GM19025 (cell line): ENCODE results near the gene CWC22.
A peak's percentile ranks its signal among the peaks of the same experiment; 100 is the strongest.
"Not testable (repeated sequence)": the region's sequence is repeated elsewhere in the genome, so short reads cannot be mapped to it uniquely, and the experiment has no call there.

Experiments used
- ATAC-seq: cut with Tn5 transposase; IDR thresholded peaks from one replicate; pipeline ENCODE4 v1.9.1; 2021; ENCODE audit warnings: mild to moderate bottlenecking, low read depth, moderate library complexity; ENCODE audit not compliant: unreplicated experiment

Gene CWC22

DNA sequence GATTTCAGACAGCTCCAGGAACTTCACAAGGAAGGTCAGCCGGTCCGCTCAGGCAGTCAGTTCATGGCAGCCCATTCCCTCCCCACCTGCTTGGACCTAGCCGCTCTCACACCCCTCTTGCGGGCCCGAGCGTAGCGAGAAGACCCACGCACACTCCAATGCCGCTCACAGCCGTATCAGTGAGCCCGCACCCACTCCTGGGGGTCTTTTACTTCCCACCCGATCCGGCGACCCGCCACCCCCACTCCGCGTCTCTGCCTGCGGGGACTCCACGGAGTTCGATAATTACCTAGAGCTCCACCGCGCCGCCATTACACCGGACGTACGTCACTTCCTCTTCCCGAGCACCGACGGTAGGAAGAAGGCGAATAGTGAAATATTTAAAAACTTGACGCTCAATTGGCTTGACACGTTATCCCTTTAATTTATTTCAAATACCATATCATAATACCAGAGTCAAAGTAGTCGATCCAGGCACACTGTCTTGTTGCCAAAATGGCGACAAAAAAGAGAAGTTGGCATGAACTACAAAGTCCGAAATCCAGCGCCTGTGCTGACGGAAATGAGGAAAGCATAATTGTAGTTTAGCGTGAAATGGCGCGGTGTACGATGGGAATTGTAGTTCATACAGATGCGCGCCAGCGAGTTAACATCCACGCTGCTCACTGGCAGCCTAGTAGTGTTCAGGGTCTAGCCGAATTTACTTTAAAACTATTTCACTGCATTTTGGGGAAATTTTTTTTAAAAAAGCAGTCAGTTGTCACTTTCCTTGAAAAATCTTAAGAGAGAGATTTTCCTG, at the start of gene CWC22:
CWC22 (minus strand) TSS at position 517 of the 799 bp plus-strand sequence. CDS start 13,956 bp downstream, outside the sequence.
- peak; percentile 97 for ATAC-seq

DNA sequence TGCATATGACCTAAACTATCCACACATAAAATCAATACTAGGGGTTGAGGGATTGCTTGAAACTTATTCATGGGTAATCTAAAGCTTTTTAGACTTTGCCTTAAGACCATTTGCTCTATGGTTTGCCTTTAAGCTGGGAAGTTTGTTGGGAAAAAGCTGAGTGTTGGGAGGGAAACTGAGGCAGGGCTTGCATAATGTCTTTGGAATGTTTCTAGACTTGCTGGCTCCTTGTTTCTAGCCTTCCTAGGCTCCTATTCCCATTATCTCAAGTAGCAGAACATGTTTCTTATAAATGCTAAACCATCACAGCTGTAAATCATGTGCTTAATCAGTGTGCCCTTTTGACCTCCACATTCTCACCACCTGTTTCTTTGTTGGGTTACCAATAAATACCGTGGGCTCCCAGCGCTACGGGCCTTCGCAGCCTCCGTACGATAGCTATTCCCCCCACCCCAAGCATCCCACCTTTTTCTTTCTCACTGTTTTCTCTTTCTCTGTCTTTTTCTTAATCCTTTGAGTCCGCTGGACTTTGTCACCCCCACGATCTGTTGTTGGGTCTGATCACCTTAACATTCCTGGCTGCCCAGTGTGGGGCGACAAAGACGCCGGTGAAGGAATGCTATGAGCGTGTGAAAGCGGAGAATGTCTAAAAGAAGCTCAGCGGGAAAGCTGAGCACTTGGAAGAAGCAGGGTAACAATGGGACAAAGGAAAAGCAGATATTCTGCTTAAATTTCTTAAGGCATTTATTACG, 49.4 kb upstream of the CWC22 start:
- ATAC-seq, result no peak

GRCh38 chr2:180054576-180054975, 47.5 kb upstream of the CWC22 start:
- not testable (repeated sequence) for ATAC-seq

DNA sequence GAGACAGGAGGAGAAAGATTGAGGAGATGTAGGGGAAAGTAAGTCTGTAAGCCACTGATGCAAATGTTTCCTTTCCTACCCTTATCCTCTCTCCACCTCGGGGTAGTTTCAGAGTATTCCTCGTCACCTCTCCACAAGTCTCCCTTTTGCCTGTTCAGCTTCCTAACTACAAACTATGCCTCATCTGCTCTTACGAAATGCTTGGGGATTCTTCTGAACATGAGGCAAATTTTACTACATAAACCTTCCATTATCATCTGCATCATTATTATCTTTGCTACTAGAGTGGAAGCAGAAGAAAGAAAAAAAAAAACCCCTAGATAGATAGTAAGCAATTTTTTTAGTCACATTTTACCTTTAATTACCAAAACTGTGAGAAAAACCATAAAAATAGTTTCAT, 43.1 kb upstream of the CWC22 start:
- no peak for ATAC-seq

GRCh38 chr2:180048251-180048650, 41.2 kb upstream of the CWC22 start:
- no peak for ATAC-seq

DNA sequence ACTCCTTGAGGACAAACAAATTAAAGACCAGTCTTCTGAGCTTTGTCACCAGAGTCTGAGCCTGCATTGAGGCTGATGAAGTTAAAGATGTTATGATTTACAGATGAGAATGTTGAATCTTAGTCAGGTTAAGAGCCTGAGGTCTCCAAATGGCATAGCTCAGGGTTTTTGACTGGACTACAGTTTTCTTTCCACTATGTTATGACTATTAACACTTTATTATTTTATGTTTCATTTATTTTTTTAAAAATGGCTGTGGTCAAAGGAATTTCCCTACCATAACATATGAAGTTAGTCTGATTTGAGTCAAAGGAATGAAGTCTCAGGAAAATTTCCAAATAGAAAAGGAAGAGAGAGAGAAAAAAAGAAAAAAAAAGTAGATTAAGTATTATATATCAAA, 39.7 kb upstream of the CWC22 start:
- ATAC-seq, result no peak

- ATAC-seq, result no peak
Measured at GRCh38 chr2:180046202-180046601, 39.1 kb upstream of the CWC22 start.

GRCh38 chr2:180040146-180040925, 33.2 kb upstream of the CWC22 start:
- ATAC-seq, result no peak

- ATAC-seq, result no peak
Measured at GRCh38 chr2:180038997-180039396, 31.9 kb upstream of the CWC22 start.

DNA sequence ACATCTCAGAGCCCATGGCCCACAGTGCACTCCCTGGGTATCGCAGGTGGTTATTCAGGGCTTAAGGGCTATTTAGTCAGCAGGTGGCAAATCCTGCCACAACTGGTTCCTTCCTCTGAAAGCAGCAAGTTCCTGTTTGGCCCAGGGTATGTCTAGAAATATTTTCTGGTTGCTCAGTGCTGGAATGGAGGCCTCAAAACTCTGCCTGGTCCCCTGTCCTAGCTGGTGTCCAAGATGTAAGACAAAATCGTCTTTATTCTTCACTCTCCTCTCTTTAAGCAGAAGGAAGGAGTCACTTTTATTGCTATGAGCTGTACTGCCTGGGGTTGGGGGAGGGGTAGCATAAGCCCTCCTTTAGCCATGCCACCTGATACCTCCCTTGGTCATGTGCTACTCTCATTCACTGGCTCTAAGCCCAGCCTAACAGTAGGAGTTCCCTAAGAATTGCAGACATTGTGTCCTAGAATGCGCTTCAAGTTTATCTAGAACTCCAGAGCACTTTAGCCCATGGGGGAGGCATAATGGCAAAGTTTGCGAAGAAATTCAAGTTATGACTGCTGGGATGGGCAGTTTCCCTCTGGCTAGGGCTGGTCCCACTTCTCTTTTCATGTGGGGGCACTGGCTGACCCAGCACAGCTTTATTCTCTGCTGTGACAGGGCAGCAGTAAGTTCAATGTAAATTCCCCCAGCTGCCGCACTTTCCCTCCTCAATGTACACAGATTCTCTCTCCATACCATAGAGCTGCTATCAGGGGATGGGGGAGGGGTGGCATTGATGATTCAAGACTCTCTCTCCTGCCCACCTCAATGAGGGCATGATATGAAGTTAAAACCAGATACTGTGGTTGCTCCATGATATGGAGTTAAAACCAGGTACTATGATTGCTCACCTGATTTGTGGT, 27.1 kb upstream of the CWC22 start:
- no peak for ATAC-seq

DNA sequence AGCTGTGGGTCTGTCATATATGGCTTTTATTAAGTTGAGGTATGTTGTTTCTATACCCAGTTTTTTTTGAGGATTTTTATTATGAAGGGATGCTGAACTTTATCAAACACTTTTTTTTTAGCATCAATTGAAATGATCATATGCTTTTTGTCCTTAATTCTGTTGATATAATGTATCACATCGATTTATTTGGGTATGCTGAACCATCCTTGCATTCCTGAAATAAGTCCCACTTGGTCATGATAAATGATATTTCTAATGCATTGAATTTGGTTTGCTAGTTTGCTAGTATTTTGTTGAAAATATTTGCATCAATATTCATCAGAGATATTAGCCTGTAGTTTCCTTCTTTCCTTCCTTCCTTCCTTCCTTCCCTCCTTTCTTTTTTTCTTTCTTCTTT, 22.5 kb upstream of the CWC22 start:
- ATAC-seq, result no peak

GRCh38 chr2:180021850-180022249, 14.8 kb upstream of the CWC22 start:
- no peak for ATAC-seq

GRCh38 chr2:180017784-180018183, 10.7 kb upstream of the CWC22 start:
- ATAC-seq, result no peak

DNA sequence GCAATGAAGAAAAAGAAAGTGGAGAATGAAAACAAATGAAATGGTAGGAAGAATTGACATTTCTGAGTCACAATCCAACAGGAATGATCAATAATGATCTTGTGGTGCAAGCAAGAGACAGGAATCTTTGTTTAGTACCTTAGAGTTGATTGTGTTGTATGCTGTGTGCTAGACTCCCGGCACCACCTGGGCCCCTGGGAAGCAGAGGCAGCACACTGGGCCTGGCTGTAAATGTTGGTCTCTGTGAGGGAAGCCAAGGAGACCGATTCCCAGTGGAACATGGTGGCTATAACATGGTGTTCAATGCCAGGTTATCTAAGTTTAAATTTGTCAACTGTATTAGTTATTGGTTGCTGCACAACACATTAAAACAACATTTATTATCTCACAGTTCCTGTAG, 9.8 kb upstream of the CWC22 start:
- no peak for ATAC-seq

- ATAC-seq, result no peak
Measured at GRCh38 chr2:180015951-180016709, 9.0 kb upstream of the CWC22 start.

DNA sequence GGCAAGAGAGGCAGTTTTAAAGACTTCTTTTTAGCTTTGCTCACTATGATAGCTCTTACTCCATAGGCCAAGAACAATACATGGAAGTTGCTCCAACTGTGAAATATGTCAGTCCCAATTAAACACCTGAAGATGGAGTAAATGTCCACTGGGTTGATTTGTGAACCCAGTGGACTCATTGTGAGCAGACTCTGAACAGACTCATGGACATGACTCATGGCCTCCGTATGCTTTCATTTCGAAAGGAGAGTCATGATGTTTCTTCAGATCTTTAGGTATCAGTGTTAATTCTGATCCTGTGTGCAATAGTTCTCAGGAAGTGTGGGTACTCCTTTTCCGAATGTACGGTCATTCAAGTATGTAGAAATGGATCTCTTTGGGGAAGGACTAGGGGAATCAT, 5.4 kb upstream of the CWC22 start:
- no peak for ATAC-seq

DNA sequence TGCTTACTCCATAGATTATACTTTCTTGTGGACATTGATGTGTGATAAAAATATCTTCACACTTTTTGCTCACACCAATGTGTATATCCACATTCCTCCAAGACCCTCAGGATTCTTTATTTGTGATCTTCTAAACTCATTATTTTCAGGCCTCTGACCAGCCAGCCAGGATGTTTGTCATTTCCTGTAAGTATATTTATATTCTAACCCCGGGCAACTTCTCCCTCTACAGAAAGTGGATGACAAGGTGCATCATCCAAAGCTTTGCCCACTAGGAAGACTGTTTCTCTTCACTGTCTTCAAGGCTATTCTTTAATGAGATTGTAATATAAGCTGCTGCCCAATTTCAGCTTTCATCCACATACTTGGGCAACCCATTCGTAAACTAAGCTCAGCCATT, 3.6 kb upstream of the CWC22 start:
- no peak for ATAC-seq

- no peak for ATAC-seq
Measured at GRCh38 chr2:180006231-180006630, 866 bp downstream of the CWC22 start.

- not testable (repeated sequence) for ATAC-seq
Measured at GRCh38 chr2:180005465-180005864, 1.6 kb downstream of the CWC22 start.
